Coronary artery (tissue), 2 donors: ENCODE data around the gene CS.
A peak's percentile ranks its signal among the peaks of the same experiment; 100 is the strongest.
"Not testable (repeated sequence)": the region's sequence is repeated elsewhere in the genome, so short reads cannot be mapped to it uniquely, and the experiment has no call there.

ENCODE experiments used
- DNase-seq: peaks from one replicate; pipeline ENCODE4 v3.0.0-alpha.2; 2017; ENCODE audit warnings: low spot score
- H3K27ac ChIP-seq, 2 donors: fragments of 200-600 bp; sonication (generic); one replicate each; pipeline ENCODE4 v1.5.1; 2016 to 2019
- H3K4me3 ChIP-seq: fragments of 200-600 bp; sonication (generic); 2 replicates; pipeline ENCODE4 v1.5.1; 2016; ENCODE audit warnings: mild to moderate bottlenecking, moderate library complexity
- TF ChIP-seq, protein P1 (sequence below): fragments of 200-600 bp; sonication (generic); IDR thresholded peaks from one replicate; pipeline ENCODE4 v1.5.1; 2019; ENCODE audit warnings: antibody characterized with exemption

CS gene

DNA sequence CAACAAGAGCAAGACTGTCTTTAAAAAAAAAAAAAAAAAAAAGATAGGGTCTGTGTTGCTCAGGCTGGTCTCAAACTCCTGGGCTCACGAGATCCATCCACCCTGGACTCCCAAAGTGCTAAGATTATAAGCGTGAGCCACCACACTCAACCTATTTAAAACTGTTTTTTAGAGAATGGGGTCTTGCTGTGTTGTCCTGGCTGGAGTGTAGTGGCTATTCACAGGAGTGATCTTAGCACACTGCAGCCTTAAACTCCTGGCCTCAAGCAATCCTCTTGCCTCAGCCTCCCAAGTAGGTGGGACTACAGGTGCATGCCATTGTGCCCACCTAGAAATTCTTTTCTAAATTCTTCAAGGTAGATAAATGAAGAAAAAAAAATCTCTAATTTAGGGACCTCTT, 25.8 kb downstream of the CS start:
- no peak for DNase-seq
- Histone ChIP-seq H3K4me3 (no peak overlapping the region), H3K27ac (no peak overlapping the region)
- TF ChIP-seq, protein P1, sequence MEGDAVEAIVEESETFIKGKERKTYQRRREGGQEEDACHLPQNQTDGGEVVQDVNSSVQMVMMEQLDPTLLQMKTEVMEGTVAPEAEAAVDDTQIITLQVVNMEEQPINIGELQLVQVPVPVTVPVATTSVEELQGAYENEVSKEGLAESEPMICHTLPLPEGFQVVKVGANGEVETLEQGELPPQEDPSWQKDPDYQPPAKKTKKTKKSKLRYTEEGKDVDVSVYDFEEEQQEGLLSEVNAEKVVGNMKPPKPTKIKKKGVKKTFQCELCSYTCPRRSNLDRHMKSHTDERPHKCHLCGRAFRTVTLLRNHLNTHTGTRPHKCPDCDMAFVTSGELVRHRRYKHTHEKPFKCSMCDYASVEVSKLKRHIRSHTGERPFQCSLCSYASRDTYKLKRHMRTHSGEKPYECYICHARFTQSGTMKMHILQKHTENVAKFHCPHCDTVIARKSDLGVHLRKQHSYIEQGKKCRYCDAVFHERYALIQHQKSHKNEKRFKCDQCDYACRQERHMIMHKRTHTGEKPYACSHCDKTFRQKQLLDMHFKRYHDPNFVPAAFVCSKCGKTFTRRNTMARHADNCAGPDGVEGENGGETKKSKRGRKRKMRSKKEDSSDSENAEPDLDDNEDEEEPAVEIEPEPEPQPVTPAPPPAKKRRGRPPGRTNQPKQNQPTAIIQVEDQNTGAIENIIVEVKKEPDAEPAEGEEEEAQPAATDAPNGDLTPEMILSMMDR: no peak

DNA sequence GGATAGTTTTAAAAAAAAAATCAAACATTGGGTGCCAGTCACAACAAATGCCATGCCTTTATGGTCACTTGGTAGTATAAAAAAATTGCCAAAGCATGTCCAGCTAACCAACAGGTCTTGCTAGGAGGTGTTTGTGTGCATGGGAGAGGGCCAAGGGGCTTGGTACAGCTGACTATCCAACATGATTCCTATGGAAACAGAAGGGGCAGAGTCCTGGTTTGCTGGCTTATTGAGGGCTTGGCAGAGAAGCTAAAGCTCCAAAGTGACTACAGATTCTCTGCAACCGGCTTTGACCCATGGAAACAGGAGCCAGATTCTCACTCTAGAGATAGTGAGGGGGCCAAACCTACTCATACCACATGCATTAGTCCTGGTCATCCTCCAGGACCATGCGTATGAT, 27.7 kb downstream of the CS start:
- H3K4me3 ChIP-seq, DNase-seq, H3K27ac ChIP-seq: not testable (repeated sequence)

DNA sequence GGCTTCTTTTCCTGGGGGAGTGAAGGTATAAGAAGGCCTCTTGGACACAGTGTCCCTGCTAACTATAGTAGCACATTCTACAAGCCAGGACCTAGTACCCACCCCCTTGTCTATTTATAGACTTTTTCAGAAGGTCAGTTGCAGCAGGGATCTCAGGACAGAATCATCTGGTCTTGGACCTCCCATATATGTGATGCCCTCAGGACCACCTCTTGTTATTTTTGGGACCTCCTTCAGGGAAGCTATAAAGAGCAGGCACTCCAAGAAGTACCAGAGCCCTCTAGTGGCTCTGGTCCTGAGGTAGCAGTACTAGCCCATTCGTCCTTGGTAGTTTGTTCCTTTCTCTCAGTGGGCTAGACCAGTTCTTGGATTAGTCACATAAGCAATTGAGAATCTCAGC, 29.1 kb downstream of the CS start:
- H3K27ac ChIP-seq: peak overlapping the region; percentile 33 to 49
- no peak for DNase-seq
- H3K4me3 ChIP-seq: no peak overlapping the region
- TF ChIP-seq, protein P1: no peak

DNA sequence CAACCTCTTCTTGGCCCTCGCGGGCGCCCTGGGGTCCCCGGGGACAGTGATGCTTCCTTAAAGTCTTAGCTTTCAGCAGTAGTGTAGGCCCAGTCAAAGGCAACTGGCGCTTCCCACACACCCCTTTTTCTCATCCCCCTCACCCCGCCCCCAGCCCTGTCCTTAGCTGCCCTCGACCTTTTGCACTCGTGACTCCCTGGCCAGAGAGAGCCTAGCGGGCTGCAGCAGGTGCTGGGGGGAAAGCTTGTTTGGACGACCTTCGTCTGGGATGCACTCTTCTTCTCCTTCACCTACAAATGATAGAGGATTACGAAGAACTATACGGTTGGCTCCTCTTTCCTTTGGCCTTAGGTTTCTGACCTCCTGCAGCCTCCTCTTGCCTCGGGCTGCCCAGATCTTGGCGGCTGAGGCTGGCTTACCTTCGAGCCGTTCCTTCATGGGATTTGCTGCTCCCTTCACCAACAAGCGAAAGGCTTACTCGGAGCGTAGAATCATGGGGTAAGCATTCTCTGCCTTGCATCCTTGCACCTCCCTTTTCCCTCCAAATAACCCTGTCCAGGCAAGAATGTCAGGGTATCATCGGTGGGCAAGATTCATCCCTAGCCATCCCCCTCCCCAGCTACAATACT, 32.6 kb downstream of the CS start:
- Histone ChIP-seq H3K27ac (peak overlapping the region; percentile 85 to 93), H3K4me3 (peak overlapping the region; percentile 75)
- DNase-seq: no peak
- TF ChIP-seq, protein P1: no peak

DNA sequence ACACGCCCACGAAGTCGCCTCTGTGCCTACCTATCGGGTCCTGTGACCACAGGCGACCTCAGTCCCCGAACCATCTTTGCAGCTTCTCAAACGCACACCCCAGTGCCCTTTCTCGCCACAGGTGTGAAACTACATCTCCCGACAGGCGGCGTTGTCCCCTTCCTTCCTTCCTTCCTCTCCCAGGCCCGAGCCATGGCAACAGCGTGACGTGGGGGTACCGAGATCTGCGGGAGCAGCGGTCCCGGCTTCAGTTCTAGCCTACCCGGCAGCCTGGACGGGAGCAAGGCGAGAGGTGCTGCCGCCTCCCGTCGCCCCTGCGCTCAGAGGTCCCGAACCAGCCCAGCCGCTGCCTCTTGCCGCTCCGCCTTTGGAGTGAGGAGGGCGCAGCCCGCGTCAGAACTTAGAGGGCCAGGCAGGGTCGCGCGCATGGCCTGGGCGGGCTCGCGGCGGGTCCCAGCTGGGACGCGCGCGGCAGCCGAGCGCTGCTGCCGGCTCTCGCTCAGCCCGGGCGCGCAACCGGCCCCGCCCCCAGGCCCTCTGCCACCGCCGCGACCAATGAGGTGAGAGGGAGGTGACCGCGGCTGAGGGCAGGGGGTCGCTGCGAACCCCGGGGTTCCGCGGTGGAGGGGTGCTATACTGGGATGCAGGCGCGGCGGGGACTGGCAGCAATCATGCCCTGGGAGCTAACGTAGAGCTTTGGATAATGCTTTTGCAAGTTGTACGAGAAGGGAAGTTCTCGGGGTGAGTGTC, 33.3 kb downstream of the CS start, which contains the start of gene COQ10A:
Gene COQ10A, plus strand, starts transcription at position 250 of the 750 bp plus-strand sequence. Its CDS starts 177 bp downstream, at position 427.
- Histone ChIP-seq H3K27ac (peak within 1 kb of the TSS; percentile 85 to 93), H3K4me3 (peak within 1 kb of the TSS; percentile 75)
- peak; percentile 94 for DNase-seq
- TF ChIP-seq, protein P1: peak; percentile 68

DNA sequence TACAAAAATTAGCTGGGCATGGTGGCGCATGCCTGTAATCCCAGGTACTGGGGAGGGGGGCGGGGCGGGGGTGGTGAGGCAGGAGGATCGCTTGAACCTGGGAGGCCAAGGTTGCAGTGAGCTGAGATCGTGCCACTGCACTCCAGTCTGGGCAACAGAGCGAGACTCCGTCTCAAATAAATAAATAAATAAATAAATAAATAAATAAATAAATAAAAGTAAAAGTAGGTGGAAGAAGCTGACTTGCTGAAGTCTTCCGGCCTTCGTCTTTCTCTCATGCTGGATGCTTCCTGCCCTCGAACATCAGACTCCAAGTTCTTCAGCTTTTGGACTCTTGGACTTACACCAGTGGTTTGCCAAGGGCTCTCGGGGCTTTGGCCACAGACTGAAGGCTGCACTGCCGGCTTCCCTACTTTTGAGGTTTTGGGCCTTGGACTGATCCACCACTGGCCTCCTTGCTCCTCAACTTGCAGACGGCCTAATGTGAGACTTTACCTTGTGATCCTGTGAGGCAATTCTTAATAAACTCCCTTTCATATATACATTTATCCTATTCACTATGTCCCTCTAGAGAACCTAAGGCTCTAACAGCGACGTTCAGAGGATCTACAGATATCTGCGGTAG, 34.0 kb downstream of the CS start:
- DNase-seq: not testable (repeated sequence)
- Histone ChIP-seq H3K4me3 (peak overlapping the region; percentile 75), H3K27ac (peak overlapping the region; percentile 85 to 93)

DNA sequence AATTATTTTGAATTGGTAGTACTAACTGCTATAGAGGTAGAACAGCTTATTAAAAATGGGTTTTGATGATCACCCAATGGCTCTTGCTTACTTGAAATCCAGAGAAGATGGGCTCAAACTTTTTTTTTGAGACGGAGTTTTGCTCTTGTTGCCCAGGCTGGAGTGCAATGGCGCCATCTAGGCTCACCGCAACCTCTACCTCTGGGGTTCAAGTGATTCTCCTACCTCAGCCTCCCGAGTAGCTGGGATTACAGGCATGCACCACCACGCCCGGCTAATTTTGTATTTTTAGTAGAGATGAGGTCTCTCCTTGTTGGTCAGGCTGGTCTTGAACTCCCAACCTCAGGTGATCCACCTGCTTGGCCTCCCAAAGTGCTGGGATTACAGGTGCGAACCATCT, 37.2 kb downstream of the CS start:
- not testable (repeated sequence) for H3K4me3 ChIP-seq, H3K27ac ChIP-seq, DNase-seq

DNA sequence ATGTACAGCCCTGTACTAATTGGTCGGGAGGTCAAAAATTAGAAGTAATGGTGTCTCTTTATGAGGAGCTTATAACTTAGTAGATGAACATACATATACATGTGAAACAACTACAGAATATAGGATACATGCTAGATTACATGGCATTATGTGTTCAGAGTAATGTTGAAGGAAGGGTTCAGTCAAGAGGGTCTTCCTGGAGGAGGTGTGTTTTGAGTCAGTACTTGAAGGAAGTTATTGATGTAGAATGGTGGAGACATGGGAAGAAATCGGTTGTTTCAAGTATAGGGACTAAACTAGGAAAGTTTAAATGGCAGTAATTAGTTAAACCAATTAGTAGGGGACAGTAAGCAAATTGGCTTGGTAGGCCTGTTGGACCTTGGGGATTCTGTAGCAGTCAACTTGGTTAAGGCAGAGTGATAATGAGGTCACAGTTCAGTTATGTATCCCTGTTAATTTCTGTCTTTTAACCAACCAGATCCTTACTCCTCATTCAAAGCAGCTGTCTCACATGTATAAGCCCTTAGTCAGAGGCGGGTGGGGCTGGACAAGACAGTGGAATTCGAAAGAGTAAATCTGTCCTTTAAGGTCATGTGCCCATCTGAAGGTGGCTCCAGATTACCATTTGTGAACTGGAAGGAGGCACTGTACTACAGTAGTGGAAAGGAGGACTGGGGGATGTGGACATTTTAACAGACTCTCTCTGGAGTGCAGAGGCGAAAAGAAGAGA, 38.5 kb downstream of the CS start:
- no peak overlapping the region for H3K4me3 ChIP-seq
- TF ChIP-seq, protein P1: no peak
- no peak for DNase-seq
- H3K27ac ChIP-seq: no peak overlapping the region
